Measurements from ENCODE around the gene AK9. TPM values are rescaled to one million over a fixed set of nuclear protein-coding genes. Genes with fewer than 3 reads are reported as not detected.

The AK9 gene
- total and polyA plus RNA-seq, 2 of the 4 experiments (the other 2 are of a cell fraction): 1.7 to 1.8 TPM

DNA sequence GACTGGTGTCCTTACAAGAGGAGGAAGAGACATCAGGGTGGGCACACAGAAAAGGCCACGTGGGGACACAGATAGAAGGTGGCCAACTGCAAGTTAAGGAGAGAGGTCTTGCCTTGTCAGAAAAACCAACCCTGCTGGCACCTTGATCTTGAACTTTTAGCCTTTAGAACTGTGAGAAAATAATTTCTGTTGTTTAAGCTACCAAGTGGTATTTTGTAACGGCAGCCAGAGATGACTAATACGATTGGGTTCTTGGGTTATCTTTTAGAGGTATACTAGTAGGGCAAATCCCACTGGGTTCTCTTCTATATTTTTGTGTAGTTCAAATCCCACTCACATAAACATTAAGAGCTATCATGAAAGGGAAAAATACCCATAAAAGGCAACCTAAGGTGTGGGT, 176.1 kb downstream of the AK9 start:
- Histone ChIP-seq H3K4me2 (ENCODE audit: low read depth, low read length) (no peak overlapping the region), H2BK20ac (ENCODE audit: low read depth, low read length) (no peak overlapping the region), H3K4ac (ENCODE audit: low read depth, low read length) (no peak overlapping the region), H3K9ac (ENCODE audit: low read depth, low read length) (no peak overlapping the region), H4K20me1 (ENCODE audit: insufficient read depth, low read length) (no peaks in the 10 kb centered on the region), H3K4me1 (ENCODE audit: control insufficient read depth, insufficient read depth, low read length) (peaks cover 2% of the 10 kb centered on the region; the same call in 1 of the 2 replicates), H3K27ac (ENCODE audit: insufficient read depth, low read length) (no peak overlapping the region), H2BK15ac (ENCODE audit: low read depth, low read length) (no peak overlapping the region), H2AFZ (replicated peaks; ENCODE audit: low read length, poor library complexity) (no peak overlapping the region), H3K18ac (ENCODE audit: low read depth, low read length) (no peak overlapping the region), H3K27me3 (ENCODE audit: control insufficient read depth, insufficient read depth, low read length) (peaks cover 2% of the 10 kb centered on the region; the same call in 1 of the 2 replicates), H4K5ac (ENCODE audit: low read depth, low read length) (no peak overlapping the region), H2BK120ac (ENCODE audit: low read depth, low read length) (no peak overlapping the region), H2AK9ac (replicated peaks; ENCODE audit: low read depth, low read length, poor library complexity) (no peak overlapping the region), H3K4me3 (ENCODE audit: insufficient read depth, low read depth, low read length) (no peak overlapping the region), H3K14ac (replicated peaks; ENCODE audit: low read depth, low read length) (no peak overlapping the region), H3K56ac (ENCODE audit: extremely low read depth, insufficient read depth, low read length) (no peak overlapping the region), H3K36me3 (ENCODE audit: control insufficient read depth, insufficient read depth, low read length) (no peaks in the 10 kb centered on the region), H4K91ac (ENCODE audit: insufficient read depth, low read depth, low read length) (no peak overlapping the region), H3K9me1 (ENCODE audit: insufficient read depth, low read length) (peaks cover 3% of the 10 kb centered on the region; the same call in 1 of the 2 replicates), H4K8ac (ENCODE audit: low read depth in 2 of 2, low read length in 2 of 2) (no peak overlapping the region), H2AK5ac (ENCODE audit: low read depth, low read length) (no peak overlapping the region), H3K23ac (ENCODE audit: low read depth, low read length) (no peak overlapping the region; the same call in 1 of the 2 replicates), H2BK5ac (ENCODE audit: low read depth, low read length, poor library complexity, severe bottlenecking) (no peak overlapping the region), H3K79me1 (ENCODE audit: low read depth in 1 of 2, low read length in 2 of 2) (no peaks in the 10 kb centered on the region), H3K9me3 (ENCODE audit: control insufficient read depth, insufficient read depth, low read length) (no peaks in the 10 kb centered on the region; the same call in 1 of the 2 replicates)
- no peak for TF ChIP-seq MAZ (IDR thresholded peaks at IDR 0.05; ENCODE audit: borderline replicate concordance, low read depth, low read length)
- TF ChIP-seq SMC3 (IDR thresholded peaks at IDR 0.05; ENCODE audit: low read depth, low read length): no peak
- no peak for TF ChIP-seq CHD1 (IDR thresholded peaks at IDR 0.05; ENCODE audit: low read depth, low read length)
- TF ChIP-seq, protein P1, sequence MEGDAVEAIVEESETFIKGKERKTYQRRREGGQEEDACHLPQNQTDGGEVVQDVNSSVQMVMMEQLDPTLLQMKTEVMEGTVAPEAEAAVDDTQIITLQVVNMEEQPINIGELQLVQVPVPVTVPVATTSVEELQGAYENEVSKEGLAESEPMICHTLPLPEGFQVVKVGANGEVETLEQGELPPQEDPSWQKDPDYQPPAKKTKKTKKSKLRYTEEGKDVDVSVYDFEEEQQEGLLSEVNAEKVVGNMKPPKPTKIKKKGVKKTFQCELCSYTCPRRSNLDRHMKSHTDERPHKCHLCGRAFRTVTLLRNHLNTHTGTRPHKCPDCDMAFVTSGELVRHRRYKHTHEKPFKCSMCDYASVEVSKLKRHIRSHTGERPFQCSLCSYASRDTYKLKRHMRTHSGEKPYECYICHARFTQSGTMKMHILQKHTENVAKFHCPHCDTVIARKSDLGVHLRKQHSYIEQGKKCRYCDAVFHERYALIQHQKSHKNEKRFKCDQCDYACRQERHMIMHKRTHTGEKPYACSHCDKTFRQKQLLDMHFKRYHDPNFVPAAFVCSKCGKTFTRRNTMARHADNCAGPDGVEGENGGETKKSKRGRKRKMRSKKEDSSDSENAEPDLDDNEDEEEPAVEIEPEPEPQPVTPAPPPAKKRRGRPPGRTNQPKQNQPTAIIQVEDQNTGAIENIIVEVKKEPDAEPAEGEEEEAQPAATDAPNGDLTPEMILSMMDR (conservative IDR thresholded peaks at IDR 0.05; ENCODE audit: low read depth, low read length): no peak
- TF ChIP-seq RAD21 (IDR thresholded peaks at IDR 0.05; ENCODE audit: low read length): no peak
- TF ChIP-seq BHLHE40 (IDR thresholded peaks at IDR 0.05; ENCODE audit: low read depth, low read length): no peak
- no peak for TF ChIP-seq MXI1 (IDR thresholded peaks at IDR 0.05; ENCODE audit: borderline replicate concordance, low read depth, low read length)
- DNase-seq (no peak), ATAC-seq (ENCODE audit: low read depth) (no peak)
- intact Hi-C loops (cut with micrococcal nuclease): no loop called here
- ChIA-PET CTCF (no interaction called here), POLR2A (ENCODE audit: unreplicated experiment) (no interaction called here)
- no CpG with 5 or more reads among the region's 3 CpGs for WGBS, 2 experiments (ENCODE audit: extremely low coverage in 2 of 2, insufficient read length in 1 of 2)
- in situ Hi-C loops (cut with MboI; ENCODE audit: low sequenced_read_pairs): no loop called here
- dilution Hi-C loops (cut with HindIII; ENCODE audit: low sequenced_read_pairs, unreplicated experiment): no loop called here
- BruUV-seq (replicated peaks): no TSS peak
